OCI-LY3 (cell line): ENCODE data around the gene DPEP2.

Experiments used
- EZH2phosphoT487 ChIP-seq: fragments of 200-600 bp; shearing (Covaris generic); IDR thresholded peaks from 2 replicates; pipeline ENCODE4 v1.6.1; 2018; ENCODE audit warnings: antibody characterized with exemption, mixed run types, low read depth
- TF ChIP-seq, protein P1 (sequence below): fragments of 200-600, 300-600 bp; sonication (generic); IDR thresholded peaks from 2 replicates; pipeline ENCODE4 v1.5.1; 2014; ENCODE audit warnings: antibody characterized with exemption, low read length, low read depth

DNA sequence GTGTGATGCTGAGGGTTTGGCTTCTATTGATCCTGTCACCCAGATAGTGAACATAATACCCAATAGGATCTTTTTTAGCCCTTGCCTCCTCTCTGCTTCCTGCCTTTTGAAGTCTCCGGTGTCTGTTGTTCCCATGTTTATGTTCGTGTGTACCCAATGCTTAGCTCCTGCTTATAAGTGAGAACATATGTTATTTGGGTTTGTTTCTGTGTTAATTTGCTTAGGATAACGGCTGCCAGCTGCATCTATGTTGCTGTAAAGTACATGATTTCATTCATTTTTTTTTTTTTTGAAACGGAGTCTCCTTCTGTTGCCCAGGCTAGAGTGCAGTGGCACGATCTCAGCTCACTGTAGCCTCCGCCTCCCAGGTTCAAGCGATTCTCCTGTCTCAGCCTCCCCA, 46.8 kb upstream of the DPEP2 start:
- TF ChIP-seq, protein P1, sequence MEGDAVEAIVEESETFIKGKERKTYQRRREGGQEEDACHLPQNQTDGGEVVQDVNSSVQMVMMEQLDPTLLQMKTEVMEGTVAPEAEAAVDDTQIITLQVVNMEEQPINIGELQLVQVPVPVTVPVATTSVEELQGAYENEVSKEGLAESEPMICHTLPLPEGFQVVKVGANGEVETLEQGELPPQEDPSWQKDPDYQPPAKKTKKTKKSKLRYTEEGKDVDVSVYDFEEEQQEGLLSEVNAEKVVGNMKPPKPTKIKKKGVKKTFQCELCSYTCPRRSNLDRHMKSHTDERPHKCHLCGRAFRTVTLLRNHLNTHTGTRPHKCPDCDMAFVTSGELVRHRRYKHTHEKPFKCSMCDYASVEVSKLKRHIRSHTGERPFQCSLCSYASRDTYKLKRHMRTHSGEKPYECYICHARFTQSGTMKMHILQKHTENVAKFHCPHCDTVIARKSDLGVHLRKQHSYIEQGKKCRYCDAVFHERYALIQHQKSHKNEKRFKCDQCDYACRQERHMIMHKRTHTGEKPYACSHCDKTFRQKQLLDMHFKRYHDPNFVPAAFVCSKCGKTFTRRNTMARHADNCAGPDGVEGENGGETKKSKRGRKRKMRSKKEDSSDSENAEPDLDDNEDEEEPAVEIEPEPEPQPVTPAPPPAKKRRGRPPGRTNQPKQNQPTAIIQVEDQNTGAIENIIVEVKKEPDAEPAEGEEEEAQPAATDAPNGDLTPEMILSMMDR = no peak
- no peak for TF ChIP-seq EZH2phosphoT487
